K562 (cell line): Measurements from ENCODE around the gene POLR3A. TPM values are rescaled to one million over a fixed set of nuclear protein-coding genes. Genes with fewer than 3 reads are reported as not detected.

Experiments
- CHD1 ChIP-seq: fragments of 200-600 bp; sonication (generic); IDR thresholded peaks from one replicate; pipeline ENCODE4 v1.6.1; 2012; ENCODE audit warnings: mild to moderate bottlenecking, moderate library complexity, low read length, inconsistent platforms
- CREBBP ChIP-seq: IDR thresholded peaks from one replicate; pipeline ENCODE4 v1.6.1; 2012; ENCODE audit warnings: low read depth, mild to moderate bottlenecking, control low read depth, inconsistent platforms, low read length
- EGR1 ChIP-seq: fragments of 450-650 bp; conservative IDR thresholded peaks from 2 replicates; pipeline ENCODE4 v1.6.1; 2017; ENCODE audit warnings: mild to moderate bottlenecking
- ERF ChIP-seq: fragments of 450-650 bp; formaldehyde crosslinking; IDR thresholded peaks from 2 replicates; pipeline ENCODE4 v1.4.0; 2020; ENCODE audit warnings: mild to moderate bottlenecking, mixed read lengths
- FOXJ2 ChIP-seq: fragments of 200-800 bp; sonication (Bioruptor generic); IDR thresholded peaks from 2 replicates; pipeline ENCODE4 v1.6.1; 2016; ENCODE audit warnings: missing genetic modification characterization, missing compliant biosample characterization
- GTF2E2 ChIP-seq: fragments of 200-800 bp; sonication (Bioruptor generic); IDR thresholded peaks from 2 replicates; pipeline ENCODE4 v1.6.1; 2016; ENCODE audit warnings: missing genetic modification characterization, missing compliant biosample characterization
- JUND ChIP-seq, 2 experiments: IDR thresholded peaks; 2 replicates in 1 of 2; 3 replicates in 1 of 2; pipeline ENCODE4 v1.6.1; 2011; ENCODE audit warnings: borderline replicate concordance in 2 of 2, low read depth in 2 of 2, low read length in 2 of 2, improper control_type of control experiment in 1 of 2, missing biosample characterization in 1 of 2, missing genetic modification characterization in 1 of 2, missing genetic modification reagents in 1 of 2
- MAFK ChIP-seq: IDR thresholded peaks from 2 replicates; pipeline ENCODE4 v1.6.1; 2011; ENCODE audit warnings: low read length, improper control_type of control experiment
- MCM7 ChIP-seq, 2 experiments: fragments of 450-650 bp; IDR thresholded peaks; 2 replicates each; pipeline ENCODE4 v1.6.1; 2016 to 2018
- NR2C1 ChIP-seq, 2 experiments: fragments of 450-650 bp; IDR thresholded peaks; 2 replicates each; pipeline ENCODE4 v1.6.1; 2017; ENCODE audit warnings: mild to moderate bottlenecking in 2 of 2, antibody characterized with exemption in 1 of 2, inconsistent platforms in 1 of 2, missing compliant biosample characterization in 1 of 2, missing genetic modification characterization in 1 of 2
- SNIP1 ChIP-seq: fragments of 450-650 bp; IDR thresholded peaks from 2 replicates; pipeline ENCODE4 v1.7.1; 2017; ENCODE audit warnings: low read depth, mild to moderate bottlenecking
- TCF7L2 ChIP-seq: fragments of 150-350 bp; IDR thresholded peaks from 2 replicates; pipeline ENCODE4 v1.6.1; 2016; ENCODE audit warnings: low read depth, mild to moderate bottlenecking, low read length, moderate library complexity
- TEAD2 ChIP-seq: fragments of 450-650 bp; IDR thresholded peaks from 2 replicates; pipeline ENCODE4 v1.6.1; 2016; ENCODE audit warnings: missing genetic modification characterization, control low read depth, missing compliant biosample characterization
- ZBTB7A ChIP-seq: IDR thresholded peaks from 2 replicates; pipeline ENCODE4 v1.6.1; 2011; ENCODE audit warnings: low read depth, mild to moderate bottlenecking, low read length, moderate library complexity, borderline replicate concordance; ENCODE audit not compliant: control insufficient read depth
- ZKSCAN3 ChIP-seq: fragments of 250-450 bp; sonication (Bioruptor Pico); IDR thresholded peaks from 2 replicates; pipeline ENCODE4 v1.4.0; 2020
- ZNF133 ChIP-seq: fragments of 250-450 bp; sonication (Bioruptor Pico); IDR thresholded peaks from 2 replicates; pipeline ENCODE4 v1.4.0; 2020; ENCODE audit warnings: mild to moderate bottlenecking
- ZNF143 ChIP-seq: sonication (generic); formaldehyde crosslinking; IDR thresholded peaks from 2 replicates; pipeline ENCODE4 v1.9.0; 2022; ENCODE audit warnings: mild to moderate bottlenecking, missing genetic modification reagents
- ZNF175 ChIP-seq: fragments of 200-800 bp; sonication (Bioruptor generic); IDR thresholded peaks from 2 replicates; pipeline ENCODE4 v1.6.1; 2016; ENCODE audit warnings: low read depth, mild to moderate bottlenecking, missing genetic modification characterization, missing compliant biosample characterization
- ZNF780A ChIP-seq: fragments of 250-450 bp; sonication (Bioruptor Pico); IDR thresholded peaks from 2 replicates; pipeline ENCODE4 v1.5.0; 2021; ENCODE audit warnings: mild to moderate bottlenecking
- polyA plus RNA-seq, 8 experiments: library from polyadenylated mRNA; depleted of rRNA in 4 of 8; stranded (reverse) in 5 of 8; unstranded in 3 of 8; fragments of >200 nt; fragmentation: Nextera tagmentation in 2 of 8; fragmentation: Illumina TruSeq in 1 of 8; extraction: Ambion mirVana in 2 of 8; extraction: Trizol in 1 of 8; gene quantifications; 2 replicates each; pipeline versions ENCODE4 v1.2.1 to v1.2.3, GENCODE V29; 2011 to 2014; ENCODE audit warnings: inconsistent platforms in 1 of 8, missing spikeins in 1 of 8
- total RNA-seq, 7 experiments: library from RNA; depleted of rRNA in 6 of 7; stranded (reverse); fragments of >200 nt in 6 of 7; fragmentation: Illumina TruSeq in 2 of 7; extraction: Trizol in 2 of 7; gene quantifications; 2 replicates each; pipeline versions ENCODE4 v1.2.1 to v1.2.3, GENCODE V29; 2011 to 2021; ENCODE audit warnings: low replicate concordance in 1 of 7
- TF ChIP-seq, protein P1 (sequence below), 2 experiments: fragments of 200-800 bp in 1 of 2; sonication (Bioruptor generic) in 1 of 2; sonication (generic) in 1 of 2; formaldehyde crosslinking in 1 of 2; IDR thresholded peaks in 1 of 2; conservative IDR thresholded peaks in 1 of 2; 2 replicates each; pipeline versions ENCODE4 v1.5.0 to v1.6.1; 2016 to 2020; ENCODE audit warnings: missing compliant biosample characterization in 1 of 2, missing genetic modification characterization in 1 of 2, missing genetic modification reagents in 1 of 2
- TF ChIP-seq, protein P2 (sequence below): fragments of 450-650 bp; formaldehyde crosslinking; IDR thresholded peaks from 2 replicates; pipeline ENCODE4 v1.4.0; 2022; ENCODE audit warnings: missing genetic modification characterization
- TF ChIP-seq, protein P3 (sequence below): fragments of 250-450 bp; sonication (Bioruptor Pico); IDR thresholded peaks from 2 replicates; pipeline ENCODE4 v1.4.0; 2020; ENCODE audit warnings: mild to moderate bottlenecking
- TF ChIP-seq, protein P4 (sequence below): sonication (generic); IDR thresholded peaks from 2 replicates; pipeline ENCODE4 v1.6.1; 2016

Gene POLR3A
- total and polyA plus RNA-seq, 9 of the 15 experiments (the other 6 are each of a cell fraction or from before 2014, with no cell fraction given): 14.9 to 37.0 (median 26.7) TPM

DNA sequence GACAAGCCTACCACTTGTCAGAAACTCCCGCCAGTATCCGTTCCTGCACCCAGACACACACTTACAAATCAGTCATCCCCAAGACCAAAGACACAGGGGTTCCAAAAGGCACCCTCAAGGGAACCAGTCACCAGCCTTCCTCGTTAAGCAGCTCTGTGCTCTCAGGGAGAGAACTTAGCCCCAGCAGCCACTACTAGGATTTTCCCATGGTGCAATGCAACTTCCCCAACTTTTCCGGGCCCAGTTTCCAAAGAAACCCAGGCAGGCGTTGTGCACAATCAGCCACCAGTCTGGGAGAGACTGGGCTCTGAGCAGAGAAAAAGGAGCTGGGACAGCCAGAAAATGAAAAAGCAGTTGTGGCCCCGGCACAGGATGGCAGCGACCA, 103.9 kb downstream of the POLR3A start (continued):
- TF ChIP-seq, protein P1, sequence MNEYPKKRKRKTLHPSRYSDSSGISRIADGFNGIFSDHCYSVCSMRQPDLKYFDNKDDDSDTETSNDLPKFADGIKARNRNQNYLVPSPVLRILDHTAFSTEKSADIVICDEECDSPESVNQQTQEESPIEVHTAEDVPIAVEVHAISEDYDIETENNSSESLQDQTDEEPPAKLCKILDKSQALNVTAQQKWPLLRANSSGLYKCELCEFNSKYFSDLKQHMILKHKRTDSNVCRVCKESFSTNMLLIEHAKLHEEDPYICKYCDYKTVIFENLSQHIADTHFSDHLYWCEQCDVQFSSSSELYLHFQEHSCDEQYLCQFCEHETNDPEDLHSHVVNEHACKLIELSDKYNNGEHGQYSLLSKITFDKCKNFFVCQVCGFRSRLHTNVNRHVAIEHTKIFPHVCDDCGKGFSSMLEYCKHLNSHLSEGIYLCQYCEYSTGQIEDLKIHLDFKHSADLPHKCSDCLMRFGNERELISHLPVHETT (CRISPR knock-in tag; conservative IDR thresholded peaks at IDR 0.05 in 1 of 2, IDR thresholded peaks at IDR 0.05 in 1 of 2): no peak
- TF ChIP-seq TEAD2: no peak
- no peak for TF ChIP-seq FOXJ2 (tag)
- TF ChIP-seq, protein P2, sequence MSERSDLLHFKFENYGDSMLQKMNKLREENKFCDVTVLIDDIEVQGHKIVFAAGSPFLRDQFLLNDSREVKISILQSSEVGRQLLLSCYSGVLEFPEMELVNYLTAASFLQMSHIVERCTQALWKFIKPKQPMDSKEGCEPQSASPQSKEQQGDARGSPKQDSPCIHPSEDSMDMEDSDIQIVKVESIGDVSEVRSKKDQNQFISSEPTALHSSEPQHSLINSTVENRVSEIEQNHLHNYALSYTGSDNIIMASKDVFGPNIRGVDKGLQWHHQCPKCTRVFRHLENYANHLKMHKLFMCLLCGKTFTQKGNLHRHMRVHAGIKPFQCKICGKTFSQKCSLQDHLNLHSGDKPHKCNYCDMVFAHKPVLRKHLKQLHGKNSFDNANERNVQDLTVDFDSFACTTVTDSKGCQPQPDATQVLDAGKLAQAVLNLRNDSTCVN (CRISPR knock-in tag): no peak
- TF ChIP-seq, protein P3, sequence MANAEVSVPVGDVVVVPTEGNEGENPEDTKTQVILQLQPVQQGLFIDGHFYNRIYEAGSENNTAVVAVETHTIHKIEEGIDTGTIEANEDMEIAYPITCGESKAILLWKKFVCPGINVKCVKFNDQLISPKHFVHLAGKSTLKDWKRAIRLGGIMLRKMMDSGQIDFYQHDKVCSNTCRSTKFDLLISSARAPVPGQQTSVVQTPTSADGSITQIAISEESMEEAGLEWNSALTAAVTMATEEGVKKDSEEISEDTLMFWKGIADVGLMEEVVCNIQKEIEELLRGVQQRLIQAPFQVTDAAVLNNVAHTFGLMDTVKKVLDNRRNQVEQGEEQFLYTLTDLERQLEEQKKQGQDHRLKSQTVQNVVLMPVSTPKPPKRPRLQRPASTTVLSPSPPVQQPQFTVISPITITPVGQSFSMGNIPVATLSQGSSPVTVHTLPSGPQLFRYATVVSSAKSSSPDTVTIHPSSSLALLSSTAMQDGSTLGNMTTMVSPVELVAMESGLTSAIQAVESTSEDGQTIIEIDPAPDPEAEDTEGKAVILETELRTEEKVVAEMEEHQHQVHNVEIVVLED (CRISPR knock-in tag): no peak
- no peak for TF ChIP-seq CREBBP
- 0 out of 2 replicates have a peak, but pooled peaks have one; percentile 7 for TF ChIP-seq JUND (IDR thresholded peaks at IDR 0.05; ENCODE audit: borderline replicate concordance, low read depth, low read length)
- 0 out of 3 replicates have a peak, but pooled peaks have one; percentile 29 for TF ChIP-seq JUND (tag; IDR thresholded peaks at IDR 0.05; ENCODE audit: borderline replicate concordance, low read depth, low read length)
- TF ChIP-seq, protein P4, sequence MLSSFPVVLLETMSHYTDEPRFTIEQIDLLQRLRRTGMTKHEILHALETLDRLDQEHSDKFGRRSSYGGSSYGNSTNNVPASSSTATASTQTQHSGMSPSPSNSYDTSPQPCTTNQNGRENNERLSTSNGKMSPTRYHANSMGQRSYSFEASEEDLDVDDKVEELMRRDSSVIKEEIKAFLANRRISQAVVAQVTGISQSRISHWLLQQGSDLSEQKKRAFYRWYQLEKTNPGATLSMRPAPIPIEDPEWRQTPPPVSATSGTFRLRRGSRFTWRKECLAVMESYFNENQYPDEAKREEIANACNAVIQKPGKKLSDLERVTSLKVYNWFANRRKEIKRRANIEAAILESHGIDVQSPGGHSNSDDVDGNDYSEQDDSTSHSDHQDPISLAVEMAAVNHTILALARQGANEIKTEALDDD: peak; percentile 46; the same call in 1 of the 2 replicates
- TF ChIP-seq MAFK: 0 out of 2 replicates have a peak, but pooled peaks have one; percentile 5
- peak; percentile 6; the same call in 1 of the 2 replicates for TF ChIP-seq ZBTB7A
- no peak for TF ChIP-seq CHD1
- TF ChIP-seq ZNF175 (CRISPR knock-in tag): peak; percentile 33; the same call in 1 of the 2 replicates
- no peak for TF ChIP-seq ERF (CRISPR knock-in tag)
- TF ChIP-seq ZNF780A (CRISPR knock-in tag): no peak
- TF ChIP-seq ZNF133 (CRISPR knock-in tag): no peak
- no peak for TF ChIP-seq EGR1
- no peak for TF ChIP-seq NR2C1 (IDR thresholded peaks at IDR 0.05)
- peak; percentile 32; the same call in 1 of the 2 replicates for TF ChIP-seq NR2C1 (tag; IDR thresholded peaks at IDR 0.05)
- peak; percentile 67 for TF ChIP-seq ZNF143 (CRISPR knock-in tag)
- TF ChIP-seq ZKSCAN3 (CRISPR knock-in tag): no peak
- no peak for TF ChIP-seq MCM7 (IDR thresholded peaks at IDR 0.05)
- no peak for TF ChIP-seq TCF7L2
- no peak for TF ChIP-seq GTF2E2 (tag)
- no peak for TF ChIP-seq SNIP1
